Activated T-cell treated with anti-CD3 and anti-CD28 coated beads for 1 hour (primary cell): ENCODE data around the gene CNPY4.

Experiments used
- DNase-seq: peaks from one replicate; pipeline ENCODE4 v3.0.0-alpha.2; 2020; ENCODE audit warnings: low read depth

CNPY4 gene, protein sequence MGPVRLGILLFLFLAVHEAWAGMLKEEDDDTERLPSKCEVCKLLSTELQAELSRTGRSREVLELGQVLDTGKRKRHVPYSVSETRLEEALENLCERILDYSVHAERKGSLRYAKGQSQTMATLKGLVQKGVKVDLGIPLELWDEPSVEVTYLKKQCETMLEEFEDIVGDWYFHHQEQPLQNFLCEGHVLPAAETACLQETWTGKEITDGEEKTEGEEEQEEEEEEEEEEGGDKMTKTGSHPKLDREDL

GRCh38 chr7:100119072-100119969 is at the start of gene CNPY4, which contains the start of gene TAF6:
Gene CNPY4, plus strand, starts transcription at chr7:100119634. Its CDS starts 111 bp downstream, at chr7:100119745.
Gene TAF6, minus strand, starts transcription at chr7:100119358. Its CDS starts 5,149 bp downstream, at chr7:100114209.
- DNase-seq = peak; percentile 95

DNA sequence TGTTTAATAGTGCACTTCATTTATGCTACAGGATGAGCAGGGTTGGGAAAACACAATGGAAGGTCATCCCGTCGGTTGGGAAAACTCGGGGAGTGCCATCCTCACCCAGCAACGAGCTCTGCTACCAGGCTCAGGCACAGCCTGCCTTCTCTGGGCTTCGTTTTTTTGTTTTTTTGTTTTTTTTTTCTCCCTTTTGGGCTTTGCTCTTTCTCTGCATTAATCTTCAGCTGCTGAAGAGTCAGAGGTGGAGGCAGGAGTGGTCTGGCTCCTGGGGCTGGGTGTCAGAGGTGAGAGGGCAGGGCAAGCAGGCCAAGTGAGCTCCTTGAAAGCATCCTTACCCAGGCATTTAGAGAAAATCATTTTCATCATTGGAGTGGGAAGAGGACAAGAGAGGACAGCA is 49.4 kb upstream of the CNPY4 start:
- DNase-seq = no peak

DNA sequence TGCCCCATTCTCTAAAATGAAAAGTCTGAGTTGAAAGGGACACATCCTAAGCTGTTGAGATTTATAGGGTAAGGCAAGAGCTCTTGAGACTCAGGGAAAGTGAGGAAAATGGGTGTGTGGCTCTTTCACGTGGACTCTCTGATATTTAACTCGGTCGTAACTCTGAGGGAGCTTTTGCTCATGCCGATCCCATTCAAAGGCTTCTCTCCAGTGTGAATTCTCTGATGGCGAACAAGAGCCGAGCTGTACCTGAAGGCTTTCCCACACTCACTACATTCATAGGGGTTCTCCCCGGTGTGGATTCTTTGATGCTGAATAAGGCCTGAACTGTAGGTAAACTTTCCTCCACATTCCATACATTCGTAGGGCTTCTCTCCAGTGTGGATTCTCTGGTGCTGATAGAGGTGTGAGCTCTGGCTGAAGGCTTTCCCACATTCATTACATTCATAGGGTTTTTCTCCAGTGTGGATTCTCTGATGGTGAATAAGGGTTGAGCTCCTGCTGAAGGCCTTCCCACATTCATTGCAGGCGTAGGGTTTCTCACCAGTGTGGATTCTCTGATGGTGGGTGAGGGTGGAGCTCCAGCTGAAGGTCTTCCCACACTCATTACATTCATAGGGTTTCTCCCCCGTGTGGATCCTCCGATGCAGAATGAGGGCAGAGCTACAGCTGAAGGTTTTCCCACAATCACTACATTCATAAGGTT is 48.3 kb upstream of the CNPY4 start:
- DNase-seq = no peak

GRCh38 chr7:100072462-100072861 is 47.0 kb upstream of the CNPY4 start:
- no peak for DNase-seq

DNA sequence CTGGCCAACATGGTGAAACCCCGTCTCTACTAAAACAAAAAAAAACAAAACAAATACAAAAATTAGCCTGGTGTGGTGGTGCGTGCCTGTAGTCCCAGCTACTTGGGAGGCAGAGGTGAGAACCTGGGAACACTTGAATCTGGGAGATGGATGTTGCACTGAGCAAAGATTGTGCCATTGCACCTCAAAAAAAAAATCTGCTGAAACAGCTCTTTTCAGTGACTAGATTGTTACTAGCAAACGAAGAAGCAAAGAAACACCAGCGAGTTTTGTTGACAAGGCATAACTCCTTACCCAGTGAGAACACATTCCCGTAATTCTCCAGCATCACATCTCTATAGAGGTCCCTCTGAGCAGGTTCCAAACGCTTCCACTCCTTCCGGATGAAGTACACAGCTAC is 44.6 kb upstream of the CNPY4 start:
- DNase-seq = no peak

DNA sequence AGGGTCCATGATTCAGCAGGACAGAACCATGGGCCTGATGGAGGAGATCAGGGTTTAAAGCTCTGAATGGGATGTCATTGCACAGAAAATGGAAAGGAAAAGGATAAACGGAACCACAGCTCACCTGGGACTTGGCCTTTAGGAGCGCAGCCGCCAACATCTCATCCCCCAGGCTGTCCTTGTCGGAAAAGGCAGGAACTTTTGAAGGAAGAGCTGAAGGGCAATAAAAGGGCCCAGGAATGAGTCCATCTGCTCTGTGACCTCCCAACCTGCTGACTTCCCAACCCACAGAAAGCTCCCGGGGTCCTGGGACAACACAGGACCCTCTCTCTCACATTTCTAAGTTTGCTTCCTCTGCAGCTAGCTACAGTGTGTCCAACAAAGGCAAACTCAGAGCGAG is 44.0 kb upstream of the CNPY4 start:
- no peak for DNase-seq

- no peak for DNase-seq
Observed at GRCh38 chr7:100077205-100077604, 42.2 kb upstream of the CNPY4 start.

DNA sequence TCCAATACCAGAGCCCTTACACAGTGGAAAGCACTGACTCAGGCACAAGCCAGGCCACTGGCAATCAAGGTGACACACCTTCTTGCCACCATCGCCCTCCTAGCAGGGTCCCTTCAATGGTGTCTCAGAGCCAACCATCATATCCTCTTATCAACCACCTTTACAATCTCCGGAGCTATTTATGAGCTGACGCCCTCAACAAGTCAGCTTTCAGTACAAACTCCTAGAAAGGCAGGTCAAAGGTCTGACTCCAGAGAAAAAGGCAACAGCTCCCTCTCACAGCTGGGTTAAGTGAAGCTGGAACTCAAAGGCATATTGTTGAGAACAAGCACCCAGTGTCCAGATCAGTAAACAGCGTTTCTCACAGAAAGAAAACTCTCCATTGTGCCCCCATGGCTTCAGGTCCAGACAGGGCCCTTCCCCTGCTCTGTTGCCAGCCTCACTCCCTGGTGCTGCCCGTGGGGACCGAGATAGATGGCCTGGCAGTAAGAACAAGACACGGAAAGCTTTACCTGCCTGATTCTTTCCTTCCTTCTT is 40.3 kb upstream of the CNPY4 start:
- no peak for DNase-seq

GRCh38 chr7:100080907-100081534 is 38.4 kb upstream of the CNPY4 start:
- no peak for DNase-seq

- DNase-seq = peak; percentile 93
Observed at GRCh38 chr7:100081535-100082102, 37.8 kb upstream of the CNPY4 start, which contains the start of gene ZNF3. Gene ZNF3, minus strand, starts transcription at chr7:100081723. Its CDS starts 4,366 bp downstream, at chr7:100077357.

- no peak for DNase-seq
Observed at GRCh38 chr7:100082978-100083377, 36.5 kb upstream of the CNPY4 start.

GRCh38 chr7:100085515-100085914 is 33.9 kb upstream of the CNPY4 start:
- DNase-seq = no peak

DNA sequence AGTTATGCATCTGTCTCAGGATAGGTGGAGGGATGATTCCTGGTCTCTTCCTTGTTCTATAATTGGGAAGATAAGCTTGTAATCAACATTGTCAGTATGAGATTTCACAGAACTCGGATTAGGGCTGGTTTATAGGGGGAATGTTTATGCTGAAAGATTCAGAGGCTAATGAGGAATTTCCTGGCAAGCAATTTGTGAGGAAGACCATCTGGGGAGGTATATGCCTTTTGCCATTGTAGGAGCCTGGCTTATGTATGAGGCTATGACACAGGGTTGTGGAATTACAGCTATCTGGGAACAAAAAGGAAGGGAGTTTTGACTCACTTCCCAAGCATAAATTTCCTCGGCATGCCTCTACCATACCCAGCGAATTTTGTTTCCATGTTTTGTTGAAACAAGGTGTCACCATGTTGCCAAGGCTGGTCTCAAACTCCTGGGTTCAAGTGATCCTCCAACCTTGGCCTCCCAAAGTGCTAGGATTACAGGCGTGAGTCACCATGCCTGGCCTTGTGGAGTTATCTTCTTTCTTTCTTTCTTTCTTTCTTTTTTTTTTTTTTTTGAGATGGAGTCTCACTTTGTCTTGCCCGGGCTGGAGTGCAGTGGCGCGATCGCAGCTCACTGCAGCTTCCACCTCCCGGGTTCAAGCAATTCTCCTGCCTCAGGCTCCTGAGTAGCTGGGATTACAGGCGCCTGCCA is 32.2 kb upstream of the CNPY4 start:
- DNase-seq = no peak

DNA sequence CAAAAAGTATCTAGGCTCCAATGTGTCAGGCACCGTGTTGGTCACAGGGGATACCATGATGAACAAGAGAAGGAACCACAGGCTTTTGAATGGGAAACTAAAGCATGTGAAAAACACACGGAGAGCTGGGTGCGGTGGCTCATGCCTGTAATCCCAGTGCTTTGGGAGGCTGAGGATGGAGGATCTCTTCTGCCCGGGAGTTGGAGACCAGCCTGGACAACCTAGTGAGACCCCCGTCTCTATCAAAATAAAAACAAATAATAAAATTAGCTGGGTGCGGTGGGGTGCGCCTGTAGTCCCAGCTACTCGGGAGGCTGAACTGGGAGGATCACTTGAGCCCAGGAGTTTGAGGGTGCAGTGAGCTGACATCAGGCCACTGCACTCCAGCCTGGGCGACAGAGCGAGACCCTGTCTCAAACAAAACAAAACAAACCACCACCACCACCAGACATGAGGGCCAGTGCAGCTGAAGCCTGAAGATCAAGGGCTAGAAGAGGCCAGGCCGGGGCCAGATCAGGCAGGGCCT is 31.3 kb upstream of the CNPY4 start:
- DNase-seq = no peak

- peak; percentile 87 for DNase-seq
Observed at GRCh38 chr7:100088621-100089457, 30.6 kb upstream of the CNPY4 start, which contains the start of gene COPS6. Gene COPS6, plus strand, starts transcription at chr7:100088969. Its CDS starts 22 bp downstream, at chr7:100088991.

DNA sequence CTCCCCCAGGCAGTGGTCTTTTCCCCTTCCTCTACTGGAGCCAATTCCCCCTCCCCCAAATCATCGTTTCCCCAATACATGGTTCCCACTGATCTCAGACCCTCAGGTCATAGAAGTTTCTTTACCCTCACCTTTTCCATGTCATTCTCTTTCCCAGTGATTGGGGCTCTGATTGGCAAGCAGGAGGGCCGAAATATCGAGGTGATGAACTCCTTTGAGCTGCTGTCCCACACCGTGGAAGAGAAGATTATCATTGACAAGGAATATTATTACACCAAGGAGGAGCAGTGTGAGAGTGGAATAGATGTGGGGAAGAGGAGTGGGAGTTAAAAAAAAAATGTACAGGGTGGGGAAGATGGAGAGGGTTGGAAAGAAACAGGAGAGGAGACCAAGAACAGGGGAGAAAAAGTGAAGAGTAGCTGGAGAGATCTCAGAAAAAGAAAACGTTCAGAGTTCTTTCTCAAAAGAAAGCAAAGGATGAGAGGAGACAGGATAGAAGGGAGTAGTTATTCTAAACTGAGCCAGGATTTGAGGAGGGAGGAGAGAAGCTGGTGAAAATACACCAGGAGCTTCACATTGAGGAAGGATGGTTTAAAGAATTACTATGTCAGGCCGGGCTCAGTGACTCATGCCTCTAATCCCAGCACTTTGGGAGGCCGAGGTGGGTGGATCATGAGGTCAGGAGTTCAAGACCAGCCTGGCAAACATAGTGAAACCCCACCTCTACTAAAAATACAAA is 29.8 kb upstream of the CNPY4 start:
- DNase-seq = no peak

- no peak for DNase-seq
Observed at GRCh38 chr7:100090527-100091410, 28.7 kb upstream of the CNPY4 start.
